ENCODE data around the gene TBX4. TPM values are rescaled to one million over a fixed set of nuclear protein-coding genes. Genes with fewer than 3 reads are reported as not detected.

Gene TBX4
- total RNA-seq, 4 donors from 2014 or later = not detected

DNA sequence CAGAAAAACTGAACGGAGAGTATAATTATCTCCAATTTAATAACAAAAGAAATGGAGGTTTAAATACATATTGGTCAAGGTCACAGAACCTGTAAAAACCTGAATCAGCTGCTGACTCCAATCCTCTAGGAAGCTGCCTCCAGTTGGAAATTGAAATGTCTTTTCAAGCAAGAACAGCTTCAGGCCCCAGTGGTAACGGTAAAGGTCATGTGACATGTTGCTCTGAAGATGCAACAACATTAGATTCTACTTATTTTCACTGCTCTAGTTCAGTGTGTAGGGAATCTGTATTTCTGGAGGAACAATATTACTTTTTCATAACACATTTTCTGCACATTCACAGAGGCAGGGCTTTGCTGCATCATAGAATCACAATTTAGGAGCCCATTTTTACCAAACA, 58.8 kb downstream of the TBX4 start:
- TF ChIP-seq, protein P1, sequence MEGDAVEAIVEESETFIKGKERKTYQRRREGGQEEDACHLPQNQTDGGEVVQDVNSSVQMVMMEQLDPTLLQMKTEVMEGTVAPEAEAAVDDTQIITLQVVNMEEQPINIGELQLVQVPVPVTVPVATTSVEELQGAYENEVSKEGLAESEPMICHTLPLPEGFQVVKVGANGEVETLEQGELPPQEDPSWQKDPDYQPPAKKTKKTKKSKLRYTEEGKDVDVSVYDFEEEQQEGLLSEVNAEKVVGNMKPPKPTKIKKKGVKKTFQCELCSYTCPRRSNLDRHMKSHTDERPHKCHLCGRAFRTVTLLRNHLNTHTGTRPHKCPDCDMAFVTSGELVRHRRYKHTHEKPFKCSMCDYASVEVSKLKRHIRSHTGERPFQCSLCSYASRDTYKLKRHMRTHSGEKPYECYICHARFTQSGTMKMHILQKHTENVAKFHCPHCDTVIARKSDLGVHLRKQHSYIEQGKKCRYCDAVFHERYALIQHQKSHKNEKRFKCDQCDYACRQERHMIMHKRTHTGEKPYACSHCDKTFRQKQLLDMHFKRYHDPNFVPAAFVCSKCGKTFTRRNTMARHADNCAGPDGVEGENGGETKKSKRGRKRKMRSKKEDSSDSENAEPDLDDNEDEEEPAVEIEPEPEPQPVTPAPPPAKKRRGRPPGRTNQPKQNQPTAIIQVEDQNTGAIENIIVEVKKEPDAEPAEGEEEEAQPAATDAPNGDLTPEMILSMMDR (IDR thresholded peaks at IDR 0.05) = no peak
- no peak for TF ChIP-seq POLR2A (IDR thresholded peaks at IDR 0.05)
- H3K4me1 ChIP-seq = no peaks in the 10 kb centered on the region
- DNase-seq = no peak
- no peak overlapping the region for H3K27ac ChIP-seq
- no peaks in the 10 kb centered on the region for H3K27me3 ChIP-seq
- H3K9me3 ChIP-seq = no peaks in the 10 kb centered on the region
- intact Hi-C loops (cut with DNase I; ENCODE audit: low total_unique reads) = no loop called here
- H3K4me3 ChIP-seq = no peak overlapping the region
- H3K36me3 ChIP-seq = no peaks in the 10 kb centered on the region

DNA sequence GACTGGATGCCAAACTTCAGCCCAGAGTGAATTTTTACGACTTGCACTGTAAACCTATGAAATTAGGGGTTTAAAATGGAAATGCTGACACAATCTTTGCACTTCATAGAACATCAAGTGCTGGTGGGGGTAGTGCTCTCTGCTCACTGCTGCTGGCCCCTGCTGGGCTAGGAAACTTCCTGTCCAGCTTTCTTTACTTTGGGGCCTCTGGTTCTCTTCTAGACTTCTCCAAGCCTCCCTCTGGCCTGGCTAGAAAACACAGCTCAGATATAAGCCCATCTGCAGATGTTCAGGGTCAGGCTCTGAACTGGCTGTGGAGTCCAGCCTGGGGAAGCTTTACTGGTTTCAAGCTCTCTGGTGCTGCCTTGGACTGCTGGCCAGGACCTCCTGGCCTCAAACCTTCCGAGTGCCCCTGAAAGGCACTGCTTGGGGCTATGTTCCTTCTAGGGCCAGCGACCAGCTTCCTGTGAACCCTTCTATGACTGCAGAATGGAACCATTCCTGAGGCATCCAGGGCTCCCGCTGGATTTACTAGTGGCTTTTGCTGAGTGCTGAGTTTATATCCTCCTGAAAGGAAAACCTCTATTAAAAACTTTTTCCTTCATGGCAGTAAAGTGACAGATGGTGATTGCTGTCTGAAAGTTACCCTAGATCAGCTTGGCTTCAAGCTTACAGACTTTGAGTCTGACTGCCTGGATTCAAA, 59.4 kb downstream of the TBX4 start:
- H3K9me3 ChIP-seq = no peaks in the 10 kb centered on the region
- H3K27me3 ChIP-seq = no peaks in the 10 kb centered on the region
- no peaks in the 10 kb centered on the region for H3K4me1 ChIP-seq
- no peak overlapping the region for H3K27ac ChIP-seq
- TF ChIP-seq, protein P1 (IDR thresholded peaks at IDR 0.05) = no peak
- TF ChIP-seq POLR2A (IDR thresholded peaks at IDR 0.05) = no peak
- no peak overlapping the region for H3K4me3 ChIP-seq
- H3K36me3 ChIP-seq = no peaks in the 10 kb centered on the region
- intact Hi-C loops (cut with DNase I; ENCODE audit: low total_unique reads) = no loop called here
- no peak for DNase-seq

DNA sequence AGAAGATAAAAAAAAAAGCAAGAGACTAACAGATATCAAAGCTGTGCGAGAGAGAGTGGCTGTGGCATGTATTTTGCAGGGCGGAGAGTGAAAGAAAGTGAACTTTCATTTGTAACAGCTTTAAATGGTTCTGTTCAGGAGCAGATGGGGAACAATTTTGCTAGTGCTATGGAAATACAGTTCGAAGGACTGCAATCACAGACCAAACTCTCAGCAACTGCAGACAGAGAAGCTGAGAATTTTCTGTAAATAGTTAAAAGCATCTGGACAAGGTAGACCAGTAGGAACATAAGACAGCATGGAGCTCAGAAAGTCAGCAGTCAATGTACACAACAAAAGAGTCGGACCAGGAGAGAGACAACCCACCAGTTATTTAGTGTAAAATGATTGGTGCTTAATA, 62.3 kb downstream of the TBX4 start:
- TF ChIP-seq, protein P1 (IDR thresholded peaks at IDR 0.05) = no peak
- intact Hi-C loops (cut with DNase I; ENCODE audit: low total_unique reads) = no loop called here
- H3K4me3 ChIP-seq = no peak overlapping the region
- H3K36me3 ChIP-seq = no peaks in the 10 kb centered on the region
- no peaks in the 10 kb centered on the region for H3K4me1 ChIP-seq
- H3K9me3 ChIP-seq = no peaks in the 10 kb centered on the region
- H3K27me3 ChIP-seq = no peaks in the 10 kb centered on the region
- no peak overlapping the region for H3K27ac ChIP-seq
- no peak for DNase-seq

DNA sequence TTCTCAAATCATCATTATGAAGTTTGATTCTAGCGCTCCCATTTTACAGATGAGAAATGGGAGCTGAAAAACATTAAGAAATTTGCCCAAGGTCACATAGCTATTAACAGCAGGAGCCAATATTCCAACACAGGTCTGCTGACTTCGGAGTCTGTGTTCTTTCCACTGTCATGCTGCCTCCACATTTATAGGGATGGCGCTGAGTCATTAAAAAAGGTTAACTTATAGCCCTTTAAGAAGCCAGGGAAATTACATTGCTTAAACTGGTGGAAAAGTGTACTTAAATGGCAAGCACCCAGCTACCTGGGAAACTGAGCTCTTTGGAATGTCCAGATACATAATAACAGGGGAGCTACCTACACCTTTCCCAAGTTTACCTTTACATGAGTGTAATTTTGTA, 65.0 kb downstream of the TBX4 start:
- no peaks in the 10 kb centered on the region for H3K9me3 ChIP-seq
- TF ChIP-seq, protein P1 (IDR thresholded peaks at IDR 0.05) = no peak
- no peak for TF ChIP-seq POLR2A (IDR thresholded peaks at IDR 0.05)
- intact Hi-C loops (cut with DNase I; ENCODE audit: low total_unique reads) = no loop called here
- H3K36me3 ChIP-seq = no peaks in the 10 kb centered on the region
- H3K4me3 ChIP-seq = no peak overlapping the region
- H3K27ac ChIP-seq = no peak overlapping the region
- no peak for DNase-seq
- no peaks in the 10 kb centered on the region for H3K4me1 ChIP-seq
- no peaks in the 10 kb centered on the region for H3K27me3 ChIP-seq

DNA sequence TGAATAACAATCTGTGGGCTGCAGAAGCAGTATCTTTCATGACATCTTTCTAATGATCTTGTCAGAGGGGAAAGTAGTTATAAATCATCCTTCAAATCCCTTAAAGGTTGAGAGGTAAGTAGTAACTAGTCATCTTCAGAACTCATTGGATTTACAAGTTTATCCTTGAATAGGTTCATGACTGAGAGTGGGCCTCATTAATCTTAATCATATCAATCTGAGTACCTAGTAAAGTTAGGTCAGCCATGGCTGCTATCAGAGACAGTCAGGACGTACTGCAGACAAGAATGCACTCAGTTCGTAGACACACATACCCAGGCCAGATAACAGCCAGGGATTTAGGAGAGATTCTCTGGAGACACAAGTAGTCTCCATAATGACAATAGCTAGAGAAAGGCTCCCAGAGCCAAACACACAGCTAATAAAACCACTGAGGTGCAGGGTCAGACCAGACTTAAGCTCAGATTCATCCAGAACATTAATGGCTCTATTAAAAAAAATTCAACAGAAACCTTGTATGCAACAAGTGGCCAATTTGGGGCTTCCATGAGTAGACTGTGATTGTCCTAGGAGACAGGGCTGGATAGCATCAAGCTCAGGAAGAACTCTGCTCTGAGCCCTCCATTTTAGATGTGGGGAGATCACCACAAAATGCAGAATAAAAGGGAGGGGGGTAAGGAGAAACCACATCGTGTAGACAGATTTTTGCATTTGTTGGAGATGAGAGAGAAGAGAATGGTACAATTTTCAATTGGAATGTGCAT, 65.8 kb downstream of the TBX4 start:
- intact Hi-C loops (cut with DNase I; ENCODE audit: low total_unique reads) = no loop called here
- Histone ChIP-seq H3K27ac (no peak overlapping the region), H3K36me3 (no peaks in the 10 kb centered on the region), H3K9me3 (no peaks in the 10 kb centered on the region), H3K4me3 (no peak overlapping the region), H3K4me1 (no peaks in the 10 kb centered on the region), H3K27me3 (no peaks in the 10 kb centered on the region)
- TF ChIP-seq POLR2A (IDR thresholded peaks at IDR 0.05) = no peak
- TF ChIP-seq, protein P1 (IDR thresholded peaks at IDR 0.05) = no peak
- DNase-seq = no peak
